HEK293T (cell line): ENCODE measurements around the gene BMP2K.

Experiments used
- ARNT ChIP-seq: fragments of 450-650 bp; IDR thresholded peaks from 2 replicates; pipeline ENCODE4 v1.6.1; 2017; ENCODE audit warnings: mild to moderate bottlenecking
- ELF4 ChIP-seq: fragments of 450-650 bp; IDR thresholded peaks from 2 replicates; pipeline ENCODE4 v1.6.1; 2017; ENCODE audit warnings: antibody characterized with exemption
- FOXA1 ChIP-seq: fragments of 450-650 bp; IDR thresholded peaks from 2 replicates; pipeline ENCODE4 v1.6.1; 2016; ENCODE audit warnings: mild to moderate bottlenecking
- FOXK2 ChIP-seq: fragments of 450-650 bp; IDR thresholded peaks from 2 replicates; pipeline ENCODE4 v1.6.1; 2016; ENCODE audit warnings: mild to moderate bottlenecking
- FOXM1 ChIP-seq: fragments of 450-650 bp; IDR thresholded peaks from 2 replicates; pipeline ENCODE4 v1.6.1; 2017; ENCODE audit warnings: mild to moderate bottlenecking, borderline replicate concordance
- L3MBTL2 ChIP-seq: fragments of 450-650 bp; conservative IDR thresholded peaks from 2 replicates; pipeline ENCODE4 v1.6.1; 2016; ENCODE audit warnings: mild to moderate bottlenecking
- NFRKB ChIP-seq: fragments of 450-650 bp; IDR thresholded peaks from 2 replicates; pipeline ENCODE4 v1.6.1; 2016; ENCODE audit warnings: mild to moderate bottlenecking, moderate library complexity
- PKNOX1 ChIP-seq: fragments of 450-650 bp; IDR thresholded peaks from 2 replicates; pipeline ENCODE4 v1.6.1; 2016
- SP1 ChIP-seq: fragments of 450-650 bp; IDR thresholded peaks from 2 replicates; pipeline ENCODE4 v1.6.1; 2017
- SUZ12 ChIP-seq: fragments of 450-650 bp; IDR thresholded peaks from 2 replicates; pipeline ENCODE4 v1.6.1; 2016; ENCODE audit warnings: mild to moderate bottlenecking
- TARDBP ChIP-seq: fragments of 450-650 bp; IDR thresholded peaks from 2 replicates; pipeline ENCODE4 v1.6.1; 2016
- ZNF384 ChIP-seq: fragments of 450-650 bp; IDR thresholded peaks from 2 replicates; pipeline ENCODE4 v1.6.1; 2016

- TF ChIP-seq PKNOX1 = no peak
- TF ChIP-seq FOXM1 = no peak
- no peak for TF ChIP-seq SP1
- TF ChIP-seq SUZ12 = no peak
- TF ChIP-seq FOXA1 = no peak
- no peak for TF ChIP-seq FOXK2
- TF ChIP-seq ZNF384 = no peak
- no peak for TF ChIP-seq ELF4
- TF ChIP-seq ARNT = no peak
- TF ChIP-seq TARDBP = no peak
- TF ChIP-seq L3MBTL2 = no peak
- TF ChIP-seq NFRKB = no peak
Measured at GRCh38 chr4:78778530-78778929, 2.4 kb downstream of the BMP2K start.
